ENCODE data around the gene NFIB. TPM values are rescaled to one million over a fixed set of nuclear protein-coding genes. Genes with fewer than 3 reads are reported as not detected.

The NFIB gene
- total and polyA plus RNA-seq, 2 donors (not counting 3 experiments of a cell fraction or from before 2014, with no cell fraction given), result 26.4 to 174 TPM

DNA sequence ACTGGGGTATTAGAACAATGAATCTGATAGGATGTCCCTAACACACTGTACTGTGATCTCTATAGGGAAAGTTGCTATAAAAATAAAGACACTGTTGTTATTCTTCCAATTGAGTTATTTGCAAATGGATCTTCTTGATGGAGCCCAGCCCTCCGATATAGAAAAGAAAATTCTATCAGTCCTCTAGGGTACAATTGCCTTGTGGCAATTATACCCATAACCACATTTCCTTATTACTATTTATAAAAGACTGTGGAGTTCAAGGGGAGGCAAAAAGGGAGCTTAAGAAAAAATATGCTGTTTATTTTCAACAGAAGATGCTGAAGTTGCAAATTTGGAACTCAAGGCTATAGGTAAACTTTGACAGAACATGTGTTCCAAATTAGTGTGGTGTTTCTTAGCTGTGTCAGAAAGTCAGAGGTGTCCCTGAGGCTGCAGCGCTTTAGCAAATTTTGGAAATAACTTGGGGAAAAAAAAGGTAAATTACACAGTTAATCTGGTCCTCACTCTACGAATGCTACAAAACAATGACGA lies 116.5 kb downstream of the NFIB start:
- intact Hi-C loops (cut with micrococcal nuclease) (loop anchor here (10.0 kb wide), 1 partner anchor 163 kb away; no protein-coding TSS in a partner anchor), dilution Hi-C loops (cut with MboI; ENCODE audit: extremely low pct_ligation_motif_present, low sequenced_read_pairs) (no loop called here)
- Histone ChIP-seq H3K36me3 (ENCODE audit: control insufficient read depth in 2 of 2, extremely low read depth in 1 of 2, insufficient read depth in 2 of 2, low read length in 2 of 2) (peaks cover 0 to 3% of the 10 kb centered on the region in 2 experiments), H3K4me2 (ENCODE audit: insufficient read depth, low read length) (no peak overlapping the region), H3K9ac (replicated peaks; ENCODE audit: extremely low read depth, insufficient read depth, low read length) (no peak overlapping the region), H3K4me3 (replicated peaks in 1 of 3; ENCODE audit: insufficient read depth in 1 of 3, low read depth in 1 of 3, low read length in 3 of 3) (no peak overlapping the region), H3K9me3 (replicated peaks; ENCODE audit: control insufficient read depth, insufficient read depth, low read length) (no peaks in the 10 kb centered on the region), H3K27me3 (ENCODE audit: control insufficient read depth in 2 of 2, insufficient read depth in 2 of 2, low read length in 2 of 2) (no peaks in the 10 kb centered on the region), H3K4me1 (ENCODE audit: control insufficient read depth, extremely low read depth, insufficient read depth, low read length) (peaks cover 59% of the 10 kb centered on the region), H3K79me2 (ENCODE audit: control insufficient read depth, insufficient read depth, low read length) (peaks cover 82% of the 10 kb centered on the region), H3K9me1 (replicated peaks; ENCODE audit: control insufficient read depth, extremely low read depth, insufficient read depth, low read length) (no peaks in the 10 kb centered on the region), H2AFZ (ENCODE audit: low read depth, low read length) (no peak overlapping the region), H3K27ac (ENCODE audit: insufficient read depth, low read depth, low read length) (no peak overlapping the region), H4K20me1 (replicated peaks; ENCODE audit: control insufficient read depth, extremely low read depth, insufficient read depth, low read length) (no peaks in the 10 kb centered on the region)
- no TSS peak for BruUV-seq (replicated peaks)
- DNase-seq (ENCODE audit: low read depth, low spot score) (no peak), FAIRE-seq (no peak)
- POLR2A ChIA-PET, result no interaction called here
- CTCF ChIA-PET, result interaction anchor here (0.6 to 1.8 kb wide), 3 partner anchors 8 to 121 kb away, joined by 3 to 6 read pairs (median 3); no protein-coding TSS in a partner anchor
- TF ChIP-seq POLR2AphosphoS5 (IDR thresholded peaks at IDR 0.05; ENCODE audit: insufficient read depth, low read depth, low read length) (no peak), EZH2 (IDR thresholded peaks at IDR 0.05; ENCODE audit: borderline replicate concordance, low read depth, low read length, severe bottlenecking) (no peak), POLR2A (IDR thresholded peaks at IDR 0.05; ENCODE audit: low read depth, low read length) (no peak), MYC (IDR thresholded peaks at IDR 0.05; ENCODE audit: low read depth, low read length) (no peak), JUN (IDR thresholded peaks at IDR 0.05; ENCODE audit: borderline replicate concordance, insufficient read depth, insufficient read length, low read depth) (no peak)
- TF ChIP-seq, protein P1, sequence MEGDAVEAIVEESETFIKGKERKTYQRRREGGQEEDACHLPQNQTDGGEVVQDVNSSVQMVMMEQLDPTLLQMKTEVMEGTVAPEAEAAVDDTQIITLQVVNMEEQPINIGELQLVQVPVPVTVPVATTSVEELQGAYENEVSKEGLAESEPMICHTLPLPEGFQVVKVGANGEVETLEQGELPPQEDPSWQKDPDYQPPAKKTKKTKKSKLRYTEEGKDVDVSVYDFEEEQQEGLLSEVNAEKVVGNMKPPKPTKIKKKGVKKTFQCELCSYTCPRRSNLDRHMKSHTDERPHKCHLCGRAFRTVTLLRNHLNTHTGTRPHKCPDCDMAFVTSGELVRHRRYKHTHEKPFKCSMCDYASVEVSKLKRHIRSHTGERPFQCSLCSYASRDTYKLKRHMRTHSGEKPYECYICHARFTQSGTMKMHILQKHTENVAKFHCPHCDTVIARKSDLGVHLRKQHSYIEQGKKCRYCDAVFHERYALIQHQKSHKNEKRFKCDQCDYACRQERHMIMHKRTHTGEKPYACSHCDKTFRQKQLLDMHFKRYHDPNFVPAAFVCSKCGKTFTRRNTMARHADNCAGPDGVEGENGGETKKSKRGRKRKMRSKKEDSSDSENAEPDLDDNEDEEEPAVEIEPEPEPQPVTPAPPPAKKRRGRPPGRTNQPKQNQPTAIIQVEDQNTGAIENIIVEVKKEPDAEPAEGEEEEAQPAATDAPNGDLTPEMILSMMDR (IDR thresholded peaks at IDR 0.05; ENCODE audit: extremely low read depth in 1 of 2, insufficient read depth in 1 of 2, low read depth in 1 of 2, low read length in 2 of 2), result no peak
- TF ChIP-seq, protein P2, sequence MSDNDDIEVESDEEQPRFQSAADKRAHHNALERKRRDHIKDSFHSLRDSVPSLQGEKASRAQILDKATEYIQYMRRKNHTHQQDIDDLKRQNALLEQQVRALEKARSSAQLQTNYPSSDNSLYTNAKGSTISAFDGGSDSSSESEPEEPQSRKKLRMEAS (IDR thresholded peaks at IDR 0.05; ENCODE audit: insufficient read depth, insufficient read length), result no peak

Data from endothelial cell of umbilical vein (primary cell).